Cerebellar cortex (tissue), 1 donor: ENCODE data around the gene TNFRSF13B.
A peak's percentile ranks its signal among the peaks of the same experiment; 100 is the strongest.
"Not testable (repeated sequence)": the region's sequence is repeated elsewhere in the genome, so short reads cannot be mapped to it uniquely, and the experiment has no call there.

Source experiments
- DNase-seq: peaks from one replicate; pipeline ENCODE4 v3.0.0-alpha.2; 2015; ENCODE audit warnings: low spot score

The TNFRSF13B gene

GRCh38 chr17:17004997-17005614 is 33.2 kb upstream of the TNFRSF13B start:
- not testable (repeated sequence) for DNase-seq

- no peak for DNase-seq
Observed at GRCh38 chr17:17004251-17004996, 32.5 kb upstream of the TNFRSF13B start.

- DNase-seq = not testable (repeated sequence)
Observed at GRCh38 chr17:17002731-17003715, 31.1 kb upstream of the TNFRSF13B start.

GRCh38 chr17:17001874-17002520 is 30.1 kb upstream of the TNFRSF13B start:
- DNase-seq = peak; percentile 71

- no peak for DNase-seq
Observed at GRCh38 chr17:17001076-17001777, 29.3 kb upstream of the TNFRSF13B start.

- no peak for DNase-seq
Observed at GRCh38 chr17:16999931-17000625, 28.2 kb upstream of the TNFRSF13B start.

- DNase-seq = no peak
Observed at GRCh38 chr17:16997514-16998429, 25.9 kb upstream of the TNFRSF13B start.

GRCh38 chr17:16996726-16997125 is 24.8 kb upstream of the TNFRSF13B start:
- not testable (repeated sequence) for DNase-seq

GRCh38 chr17:16995930-16996329 is 24.0 kb upstream of the TNFRSF13B start:
- DNase-seq = no peak

- DNase-seq = no peak
Observed at GRCh38 chr17:16994631-16995030, 22.7 kb upstream of the TNFRSF13B start.

- DNase-seq = peak; percentile 56
Observed at GRCh38 chr17:16991349-16992009, 19.6 kb upstream of the TNFRSF13B start.

GRCh38 chr17:16989953-16990860 is 18.3 kb upstream of the TNFRSF13B start:
- peak; percentile 60 for DNase-seq

GRCh38 chr17:16989230-16989952 is 17.5 kb upstream of the TNFRSF13B start:
- DNase-seq = no peak

- no peak for DNase-seq
Observed at GRCh38 chr17:16988749-16989229, 16.9 kb upstream of the TNFRSF13B start.

- DNase-seq = no peak
Observed at GRCh38 chr17:16987830-16988601, 16.1 kb upstream of the TNFRSF13B start.
